HG03108 (cell line): ENCODE results near the gene AGFG1.
"Not testable (repeated sequence)": the region's sequence is repeated elsewhere in the genome, so short reads cannot be mapped to it uniquely, and the experiment has no call there.

Experiments
- ATAC-seq: cut with Tn5 transposase; IDR thresholded peaks from one replicate; pipeline ENCODE4 v1.9.1; 2021; ENCODE audit warnings: moderate library complexity; ENCODE audit not compliant: unreplicated experiment

The AGFG1 gene

DNA sequence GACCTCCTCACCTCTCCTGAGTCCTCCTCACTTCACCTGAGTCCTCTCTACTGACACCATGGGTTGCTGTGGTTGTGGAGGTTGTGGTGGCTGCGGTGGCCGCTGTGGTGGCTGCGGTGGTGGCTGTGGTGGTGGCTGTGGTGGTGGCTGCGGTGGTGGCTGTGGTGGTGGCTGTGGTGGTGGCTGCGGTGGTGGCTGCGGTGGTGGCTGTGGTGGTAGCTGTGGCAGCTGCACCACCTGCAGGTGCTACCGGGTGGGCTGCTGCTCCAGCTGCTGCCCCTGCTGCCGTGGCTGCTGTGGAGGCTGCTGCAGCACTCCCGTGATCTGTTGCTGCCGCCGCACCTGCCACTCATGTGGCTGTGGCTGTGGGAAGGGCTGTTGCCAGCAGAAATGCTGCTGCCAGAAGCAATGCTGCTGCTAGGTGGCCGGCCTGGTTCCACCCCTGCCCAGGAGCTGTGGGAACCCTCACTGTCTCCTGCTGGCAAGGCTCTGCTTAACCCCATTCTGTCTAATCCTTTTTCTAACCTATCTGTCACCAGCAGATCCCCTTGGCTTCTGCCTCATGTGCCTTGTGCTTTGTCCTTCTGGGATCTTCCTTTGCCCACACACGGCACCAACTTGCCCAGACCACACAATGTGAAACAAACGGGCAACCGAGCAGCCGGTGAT is 127.0 kb downstream of the AGFG1 start, which contains the start of gene SCYGR2:
Gene SCYGR2, plus strand, starts transcription at position 59 of the 669 bp plus-strand sequence. Its CDS starts 0 bp downstream, at position 59.
- ATAC-seq: not testable (repeated sequence)

DNA sequence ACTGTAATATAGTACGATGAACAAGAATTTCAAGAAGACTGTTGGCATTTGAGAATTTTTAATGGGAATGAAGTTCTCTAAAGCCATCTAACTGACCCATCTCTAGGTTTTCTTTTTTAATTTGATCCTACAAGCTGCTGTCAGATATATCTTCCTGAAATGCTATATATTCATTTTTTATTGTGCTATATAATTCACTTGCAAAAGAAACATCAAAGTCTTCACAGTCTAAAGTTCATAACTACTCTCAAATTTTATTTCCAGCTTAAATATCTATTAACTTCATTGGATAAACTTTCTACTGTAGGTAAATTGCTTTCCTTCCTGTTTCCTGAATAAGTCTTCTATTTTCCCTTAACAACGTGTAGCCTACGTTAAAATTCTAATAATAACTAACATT is 130.4 kb downstream of the AGFG1 start:
- ATAC-seq: no peak

DNA sequence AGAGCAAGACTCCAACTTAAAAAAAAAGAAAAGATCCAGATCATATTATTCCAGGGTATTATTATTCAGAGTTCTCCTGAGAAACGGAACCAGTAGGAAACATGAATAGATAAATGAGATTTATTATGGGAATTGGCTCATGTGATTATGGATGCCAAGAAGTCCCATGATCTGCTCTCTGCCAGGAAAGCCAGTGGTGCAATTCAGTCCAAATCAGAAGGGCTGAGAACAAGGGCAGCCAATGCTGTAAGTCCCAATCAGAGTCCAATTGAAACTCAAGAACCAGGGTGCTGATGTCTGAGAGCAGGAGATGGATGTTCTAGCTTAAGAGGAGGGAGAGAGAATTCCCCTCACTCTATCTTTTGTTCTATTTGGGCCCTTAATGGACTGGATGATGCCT is 134.5 kb downstream of the AGFG1 start:
- ATAC-seq: no peak

DNA sequence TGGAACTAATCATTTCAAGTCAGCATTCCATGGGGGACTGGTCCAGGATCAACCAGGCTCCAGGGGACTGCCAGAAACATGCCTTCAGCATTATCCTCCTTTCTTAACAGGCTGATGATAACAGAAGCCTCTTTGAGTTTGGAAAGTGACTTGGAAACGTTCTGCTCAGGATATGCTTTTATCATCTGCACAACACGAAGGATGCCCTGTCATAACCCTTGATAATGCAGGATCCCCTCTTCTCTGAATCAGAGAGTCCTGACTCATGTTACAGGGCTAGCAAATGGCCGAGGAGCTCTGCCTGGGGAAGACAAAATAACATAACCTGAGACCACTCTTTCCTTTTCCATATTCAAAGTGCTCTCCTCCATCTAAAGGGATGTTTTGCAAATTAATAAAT is 136.0 kb downstream of the AGFG1 start:
- no peak for ATAC-seq

DNA sequence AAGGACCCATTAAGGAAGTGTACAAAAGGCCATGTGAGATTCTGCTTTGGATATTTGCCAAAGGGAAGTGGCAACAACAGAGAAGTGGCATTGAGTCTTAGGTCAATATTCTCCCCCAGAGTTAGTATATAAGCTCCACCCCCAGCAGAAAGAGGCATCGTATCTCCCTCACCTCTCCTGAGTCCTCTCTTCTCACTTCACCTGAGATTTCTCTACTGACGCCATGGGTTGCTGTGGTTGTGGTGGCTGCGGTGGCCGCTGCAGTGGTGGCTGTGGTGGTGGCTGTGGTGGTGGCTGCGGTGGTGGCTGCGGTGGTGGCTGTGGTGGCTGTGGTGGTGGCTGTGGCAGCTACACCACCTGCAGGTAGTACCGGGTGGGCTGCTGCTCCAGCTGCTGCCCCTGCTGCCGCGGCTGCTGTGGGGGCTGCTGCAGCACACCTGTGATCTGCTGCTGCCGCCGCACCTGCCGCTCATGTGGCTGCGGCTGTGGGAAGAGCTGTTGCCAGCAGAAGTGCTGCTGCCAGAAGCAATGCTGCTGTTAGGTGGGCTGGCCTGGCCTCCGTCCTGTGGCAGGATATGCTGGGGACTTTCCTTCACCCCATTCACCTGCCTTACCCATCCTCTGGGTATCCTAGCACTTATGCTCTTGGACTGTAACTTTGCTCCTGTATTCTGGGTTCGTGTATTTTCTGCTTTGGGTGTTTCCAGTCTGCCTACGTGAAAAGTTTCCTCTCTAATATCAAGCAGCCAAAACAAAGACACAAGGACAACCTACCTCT is 136.8 kb downstream of the AGFG1 start:
- ATAC-seq: peak; percentile 62

DNA sequence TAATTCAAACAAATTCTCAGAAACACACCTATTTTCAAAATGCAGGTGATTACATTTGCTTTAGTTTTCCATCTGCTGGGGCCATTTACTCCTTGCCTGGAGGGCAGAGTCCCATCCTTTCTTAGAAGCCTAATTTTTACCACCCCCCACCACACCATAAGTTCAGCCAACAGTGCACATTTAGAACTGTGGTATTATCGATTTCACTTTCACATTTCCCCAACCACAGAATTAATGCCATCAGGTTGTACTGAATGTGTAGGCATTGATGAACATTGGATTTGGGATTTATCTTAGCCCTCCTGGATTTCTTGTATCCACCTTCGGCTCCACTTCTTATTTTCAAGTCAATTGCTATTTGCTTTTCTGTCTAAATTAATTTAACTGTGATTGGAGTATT is 138.2 kb downstream of the AGFG1 start:
- no peak for ATAC-seq
